PC-3 (cell line): ENCODE data around the gene ZDHHC21.

Experiments
- CTCF ChIP-seq: fragments of 300-600 bp; sonication (generic); conservative IDR thresholded peaks from 2 replicates; pipeline ENCODE4 v1.5.1; 2017; ENCODE audit warnings: antibody characterized with exemption, low read depth, mild to moderate bottlenecking, low read length
- EZH2 ChIP-seq: fragments of 300-600 bp; sonication (generic); IDR thresholded peaks from one replicate; pipeline ENCODE4 v1.6.1; 2017; ENCODE audit warnings: antibody characterized with exemption, mild to moderate bottlenecking, low read length; ENCODE audit not compliant: unreplicated experiment
- EZH2phosphoT487 ChIP-seq: fragments of 300-600 bp; sonication (generic); IDR thresholded peaks from 2 replicates; pipeline ENCODE4 v1.6.1; 2018; ENCODE audit warnings: mild to moderate bottlenecking, antibody characterized with exemption, low read length, borderline replicate concordance

DNA sequence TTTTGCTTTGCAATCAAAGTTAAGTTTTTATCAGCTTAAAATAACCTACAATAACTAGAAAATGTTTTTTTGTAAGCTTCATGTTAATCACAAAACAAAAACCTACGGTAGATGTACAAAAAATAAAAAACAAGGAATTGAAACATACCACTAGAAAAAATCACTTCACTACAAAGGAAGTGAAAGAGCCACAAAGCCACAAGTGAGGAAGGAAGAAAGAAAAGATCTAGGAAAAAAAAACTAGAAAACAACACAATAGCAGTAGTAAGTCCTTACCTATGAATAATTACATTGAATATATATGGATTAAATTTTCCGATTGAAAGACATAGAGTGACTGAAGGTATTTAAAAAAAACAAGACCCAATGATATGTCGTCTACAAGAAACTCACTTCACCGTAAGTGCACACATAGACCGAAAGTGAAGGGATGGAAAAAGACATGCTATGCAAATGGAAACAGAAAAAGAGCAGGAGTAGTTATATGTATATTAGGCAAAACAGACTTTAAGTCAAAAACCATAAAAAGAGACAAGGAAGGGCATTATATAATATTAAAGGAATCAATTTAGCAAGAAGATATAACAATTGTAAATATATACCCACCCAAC, 13.4 kb upstream of the ZDHHC21 start:
- TF ChIP-seq CTCF, result no peak
- TF ChIP-seq EZH2phosphoT487, result no peak
- TF ChIP-seq EZH2, result no peak
